B cell (primary cell): ENCODE measurements around the gene NEU4. TPM values are rescaled to one million over a fixed set of nuclear protein-coding genes. Genes with fewer than 3 reads are reported as not detected.

Source experiments
- ATAC-seq: fragments of 200-7000 bp; cut with Tn5 transposase; one replicate; pipeline ENCODE4 v1.10.0; 2021; ENCODE audit warnings: low read depth, mild to moderate bottlenecking, moderate number of reproducible peaks, moderate library complexity
- CTCF ChIA-PET: fragments of 350-600 bp; sonication (Branson Sonifier 250); formaldehyde crosslinking; loops from one replicate; lab custom pipeline; 2021; ENCODE audit warnings: antibody characterized with exemption, inconsistent platforms; lab: Charles Lee
- POLR2A ChIA-PET: fragments of 350-600 bp; sonication (Branson Sonifier 250); formaldehyde crosslinking; loops from one replicate; lab custom pipeline; 2021; ENCODE audit warnings: antibody characterized with exemption; lab: Charles Lee
- DNase-seq: peaks from one replicate; pipeline ENCODE4 v3.0.0; 2013
- H2AFZ ChIP-seq: 2 replicates; pipeline ENCODE4 v1.6.1; 2012; ENCODE audit warnings: mild to moderate bottlenecking, low read depth, low read length; ENCODE audit not compliant: insufficient read depth, poor library complexity, severe bottlenecking
- H3K27ac ChIP-seq, 2 donors: 1 replicate in 1 of 2; 2 replicates in 1 of 2; pipeline ENCODE4 v1.5.1; 2012 to 2013; ENCODE audit warnings: low read length in 2 of 2, mild to moderate bottlenecking in 2 of 2, moderate library complexity in 1 of 2
- H3K27me3 ChIP-seq, 4 experiments: fragments of 200-600 bp in 1 of 4; sonication (generic) in 1 of 4; replicated peaks in 1 of 4; 1 replicate in 2 of 4; 2 replicates in 2 of 4; pipeline versions ENCODE4 v1.6.1 to v1.7.0; 2013 to 2016; ENCODE audit warnings: low read length in 3 of 4, mild to moderate bottlenecking in 2 of 4, mixed read lengths in 1 of 4, moderate library complexity in 1 of 4; ENCODE audit not compliant: insufficient read depth in 4 of 4, control insufficient read depth in 3 of 4; ENCODE audit errors: control extremely low read depth in 1 of 4
- H3K36me3 ChIP-seq, 2 experiments: replicated peaks in 1 of 2; 1 replicate in 1 of 2; 2 replicates in 1 of 2; pipeline versions ENCODE4 v1.6.1 to v1.7.1; 2013; ENCODE audit warnings: low read length in 1 of 2; ENCODE audit not compliant: insufficient read depth in 2 of 2, control insufficient read depth in 1 of 2; ENCODE audit errors: control extremely low read depth in 1 of 2, extremely low read depth in 1 of 2
- H3K4me1 ChIP-seq, 2 donors: fragments of 200-600 bp in 1 of 2; sonication (generic) in 1 of 2; 1 replicate in 1 of 2; 2 replicates in 1 of 2; pipeline versions ENCODE4 v1.5.1 to v1.6.1; 2013 to 2017; ENCODE audit warnings: low read length in 2 of 2; ENCODE audit not compliant: control insufficient read depth in 2 of 2, insufficient read depth in 2 of 2
- H3K4me2 ChIP-seq: replicated peaks from 2 replicates; pipeline ENCODE3; 2012; ENCODE audit warnings: mild to moderate bottlenecking, low read depth, low read length; ENCODE audit not compliant: poor library complexity, severe bottlenecking
- H3K4me3 ChIP-seq, 5 experiments: fragments of 200-600 bp in 1 of 5; sonication (generic) in 1 of 5; 1 replicate in 3 of 5; 2 replicates in 2 of 5; pipeline versions ENCODE4 v1.5.1 to v1.7.0; 2011 to 2016; ENCODE audit warnings: low read length in 4 of 5, mild to moderate bottlenecking in 4 of 5, low read depth in 2 of 5, control low read depth in 1 of 5, moderate library complexity in 1 of 5; ENCODE audit not compliant: insufficient read depth in 1 of 5; ENCODE audit errors: control extremely low read depth in 1 of 5, extremely low read depth in 1 of 5
- H3K79me2 ChIP-seq: fragments of 200-600 bp; sonication (generic); one replicate; pipeline ENCODE4 v1.6.0; 2016; ENCODE audit warnings: low read length; ENCODE audit not compliant: control insufficient read depth, insufficient read depth
- H3K9ac ChIP-seq: fragments of 200-600 bp; sonication (generic); 2 replicates; pipeline ENCODE4 v1.6.1; 2017; ENCODE audit warnings: mild to moderate bottlenecking, low read length, moderate library complexity
- H3K9me3 ChIP-seq, 3 donors: one replicate each; pipeline versions ENCODE4 v1.6.1 to v1.7.1; 2013; ENCODE audit warnings: low read length in 2 of 3; ENCODE audit not compliant: control insufficient read depth in 2 of 3, insufficient read depth in 1 of 3; ENCODE audit errors: control extremely low read depth in 1 of 3
- H4K20me1 ChIP-seq: 2 replicates; pipeline ENCODE4 v1.6.0; 2012; ENCODE audit warnings: mild to moderate bottlenecking, low read length; ENCODE audit not compliant: insufficient read depth, control insufficient read depth, poor library complexity, severe bottlenecking
- H3K27ac Mint-ChIP-seq: one replicate; pipeline ENCODE4 v1.8.0; 2021; ENCODE audit warnings: mixed read lengths
- H3K27me3 Mint-ChIP-seq: one replicate; pipeline ENCODE4 v1.8.0; 2021; ENCODE audit warnings: mixed read lengths
- H3K4me1 Mint-ChIP-seq: one replicate; pipeline ENCODE4 v1.8.0; 2021; ENCODE audit warnings: mixed read lengths
- H3K4me3 Mint-ChIP-seq: one replicate; pipeline ENCODE4 v1.8.0; 2021; ENCODE audit warnings: mixed read lengths
- H3K9me3 Mint-ChIP-seq: one replicate; pipeline ENCODE4 v1.8.0; 2022; ENCODE audit warnings: mixed read lengths; ENCODE audit not compliant: insufficient read depth
- EZH2 ChIP-seq: IDR thresholded peaks from 2 replicates; pipeline ENCODE4 v1.6.1; 2012; ENCODE audit warnings: borderline replicate concordance, low read depth, mild to moderate bottlenecking, moderate library complexity, low read length; ENCODE audit not compliant: insufficient read depth, poor library complexity, severe bottlenecking
- WGBS: methylation state at CpG from one replicate; pipeline ENCODE4 v1.1.5; 2013; ENCODE audit warnings: missing lambda C conversion rate; ENCODE audit not compliant: insufficient coverage; 5-methylcytosine and 5-hydroxymethylcytosine counted together
- intact Hi-C: fragments of 100-400 bp; cut with micrococcal nuclease; formaldehyde crosslinking; loops from one replicate; pipeline ENCODE4 v1.10.0; 2022
- polyA plus RNA-seq: library from polyadenylated mRNA; depleted of rRNA; stranded (reverse); fragments of >200 nt; gene quantifications from 2 replicates; pipeline ENCODE4 v1.2.3, GENCODE V29; 2012
- total RNA-seq, 2 donors: library from RNA; stranded (reverse); fragments of 120-200 nt in 1 of 2; gene quantifications; 1 replicate in 1 of 2; 2 replicates in 1 of 2; pipeline versions ENCODE4 v1.2.3 to v1.2.4, GENCODE V29; 2013 to 2022
- TF ChIP-seq, protein P1 (sequence below): fragments of 200-600 bp; IDR thresholded peaks from one replicate; pipeline ENCODE4 v1.8.0; 2022; ENCODE audit warnings: antibody characterized with exemption, mild to moderate bottlenecking

Gene NEU4
- total and polyA plus RNA-seq, 2 donors (not counting 1 experiment from before 2014, with no cell fraction given): 0.19 TPM; not detected in 1

DNA sequence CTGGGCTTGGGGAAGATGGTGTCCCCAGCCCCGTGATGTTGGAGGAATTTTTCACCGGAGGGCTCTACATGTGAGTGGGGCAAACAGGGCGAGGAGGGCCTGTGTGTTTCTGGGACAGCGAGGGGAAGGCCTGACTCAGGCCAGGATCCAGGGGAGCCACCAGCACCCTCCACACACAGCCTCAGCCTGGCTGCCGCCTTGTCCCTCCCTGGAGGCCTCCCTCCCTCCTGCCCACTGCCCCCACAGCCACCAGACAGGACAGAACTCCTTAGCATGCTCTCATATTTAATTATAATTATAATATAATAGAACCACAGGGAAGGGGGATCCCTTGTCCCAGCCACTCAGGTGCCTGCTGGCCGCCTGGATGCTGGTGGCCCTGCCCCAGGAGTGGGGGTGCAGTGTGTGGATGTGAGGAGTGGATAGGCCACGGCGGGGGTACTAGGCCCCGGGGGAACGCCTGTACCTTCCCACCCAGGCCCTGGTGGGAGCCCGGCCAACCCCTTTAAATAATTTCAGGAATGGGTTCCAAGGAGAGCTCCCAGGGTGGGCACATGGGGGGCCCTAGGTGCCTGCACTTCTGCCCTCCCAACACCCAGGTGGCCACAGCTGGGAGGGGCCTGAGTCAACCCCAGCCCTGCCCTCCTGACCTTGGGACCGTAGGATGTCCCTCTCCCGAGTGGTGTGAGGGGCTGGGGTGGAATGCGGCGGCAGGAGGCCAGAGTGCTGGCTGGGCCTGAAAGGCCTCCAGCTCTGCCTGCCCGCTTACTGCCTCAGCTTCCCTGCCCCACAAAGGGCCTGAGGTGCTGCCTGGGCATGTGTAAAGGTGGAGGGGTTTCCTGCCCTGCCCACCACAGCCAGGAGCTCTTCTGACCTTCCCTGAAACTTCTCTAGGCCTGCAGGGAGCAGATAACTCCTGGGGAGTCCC, 40.9 kb downstream of the NEU4 start:
- intact Hi-C loops: no loop called here
- no peaks in the 10 kb centered on the region for H3K36me3 ChIP-seq
- Mint-ChIP-seq H3K9me3 (no peaks in the 10 kb centered on the region), H3K27ac (no peak overlapping the region), H3K27me3 (no peaks in the 10 kb centered on the region), H3K4me3 (no peak overlapping the region), H3K4me1 (peaks cover 11% of the 10 kb centered on the region)
- no peak overlapping the region for H3K4me3 ChIP-seq
- H3K27me3 ChIP-seq: peaks cover 0 to 3% (median 0%) of the 10 kb centered on the region in 4 experiments
- DNase-seq (no peak), ATAC-seq (no peak)
- H3K4me1 ChIP-seq: peaks cover 1 to 5% of the 10 kb centered on the region in 2 donors
- TF ChIP-seq EZH2: no peak
- TF ChIP-seq, protein P1, sequence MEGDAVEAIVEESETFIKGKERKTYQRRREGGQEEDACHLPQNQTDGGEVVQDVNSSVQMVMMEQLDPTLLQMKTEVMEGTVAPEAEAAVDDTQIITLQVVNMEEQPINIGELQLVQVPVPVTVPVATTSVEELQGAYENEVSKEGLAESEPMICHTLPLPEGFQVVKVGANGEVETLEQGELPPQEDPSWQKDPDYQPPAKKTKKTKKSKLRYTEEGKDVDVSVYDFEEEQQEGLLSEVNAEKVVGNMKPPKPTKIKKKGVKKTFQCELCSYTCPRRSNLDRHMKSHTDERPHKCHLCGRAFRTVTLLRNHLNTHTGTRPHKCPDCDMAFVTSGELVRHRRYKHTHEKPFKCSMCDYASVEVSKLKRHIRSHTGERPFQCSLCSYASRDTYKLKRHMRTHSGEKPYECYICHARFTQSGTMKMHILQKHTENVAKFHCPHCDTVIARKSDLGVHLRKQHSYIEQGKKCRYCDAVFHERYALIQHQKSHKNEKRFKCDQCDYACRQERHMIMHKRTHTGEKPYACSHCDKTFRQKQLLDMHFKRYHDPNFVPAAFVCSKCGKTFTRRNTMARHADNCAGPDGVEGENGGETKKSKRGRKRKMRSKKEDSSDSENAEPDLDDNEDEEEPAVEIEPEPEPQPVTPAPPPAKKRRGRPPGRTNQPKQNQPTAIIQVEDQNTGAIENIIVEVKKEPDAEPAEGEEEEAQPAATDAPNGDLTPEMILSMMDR: no peak
- H4K20me1 ChIP-seq: no peaks in the 10 kb centered on the region
- H2AFZ ChIP-seq: no peak overlapping the region
- no peaks in the 10 kb centered on the region for H3K79me2 ChIP-seq
- no peak overlapping the region for H3K4me2 ChIP-seq
- H3K9ac ChIP-seq: no peak overlapping the region
- CTCF ChIA-PET: no interaction called here
- H3K27ac ChIP-seq: no peak overlapping the region
- POLR2A ChIA-PET: no interaction called here
- WGBS: 89% methylated on average over 10 of the region's 16 CpGs
- peaks cover 0 to 1% (median 0%) of the 10 kb centered on the region in 3 donors for H3K9me3 ChIP-seq
